H1 (cell line): ENCODE data around the gene IKZF3.

ENCODE experiments used
- HDAC2 ChIP-seq, 2 experiments: fragments of 300-600 bp in 1 of 2; sonication (generic) in 1 of 2; IDR thresholded peaks; 2 replicates each; pipeline ENCODE4 v1.6.1; 2011 to 2012; ENCODE audit warnings: low read depth in 2 of 2, low read length in 2 of 2, mild to moderate bottlenecking in 2 of 2, moderate library complexity in 2 of 2, borderline replicate concordance in 1 of 2, inconsistent platforms in 1 of 2
- RBBP5 ChIP-seq: IDR thresholded peaks from 2 replicates; pipeline ENCODE4 v1.7.1; 2012; ENCODE audit warnings: low read depth, mild to moderate bottlenecking, inconsistent platforms, low read length, moderate library complexity, borderline replicate concordance
- RNF2 ChIP-seq: fragments of 200-900, 300-1000 bp; sonication (generic); IDR thresholded peaks from 2 replicates; pipeline ENCODE4 v1.7.1; 2016; ENCODE audit warnings: borderline replicate concordance, low read depth, mild to moderate bottlenecking, antibody characterized with exemption, low read length; ENCODE audit not compliant: poor library complexity, severe bottlenecking; ENCODE audit errors: missing control alignments

DNA sequence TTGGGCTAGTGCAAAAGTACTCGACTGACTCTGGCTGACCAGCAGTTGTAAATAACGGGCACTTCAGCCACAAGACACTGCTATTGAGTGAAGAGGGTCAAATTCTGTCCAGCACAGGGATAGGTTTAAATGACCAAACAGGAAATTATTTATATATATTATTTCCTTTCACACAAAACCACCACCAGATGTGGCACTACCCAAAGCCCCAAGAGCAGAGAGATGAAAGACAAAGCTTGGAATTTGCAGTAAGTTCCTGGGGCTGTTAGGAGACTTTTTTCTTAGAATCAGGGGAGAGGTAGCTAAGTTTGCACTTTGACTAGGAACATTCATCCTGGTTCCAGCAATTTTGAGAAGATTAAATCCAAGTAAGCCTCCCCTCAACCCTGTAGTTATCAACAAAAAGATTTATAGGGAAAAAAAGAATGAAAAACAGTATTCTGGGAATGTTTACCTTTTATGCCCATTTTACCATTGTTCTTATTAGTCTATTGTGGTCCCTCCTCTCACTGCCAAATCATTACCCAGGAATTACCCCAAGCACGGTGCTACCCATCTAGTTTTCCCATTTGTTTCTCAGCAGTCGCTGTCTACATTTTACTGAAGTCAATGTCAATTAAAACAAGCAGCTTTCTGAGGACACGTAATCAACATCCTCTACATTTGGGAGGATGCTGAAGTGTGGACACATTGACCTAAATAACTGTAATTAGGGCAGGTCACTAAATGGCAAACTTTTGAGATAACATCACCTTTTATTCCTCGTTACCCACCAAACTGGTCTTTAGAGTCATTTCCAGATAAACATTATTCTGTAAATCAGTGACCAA is 82.9 kb downstream of the IKZF3 start:
- TF ChIP-seq RNF2 (no peak), HDAC2 (IDR thresholded peaks at IDR 0.05; ENCODE audit: borderline replicate concordance in 1 of 2, low read depth in 2 of 2, low read length in 2 of 2) (no peak), RBBP5 (no peak)
